ENCODE results near the gene ANXA11. TPM values are rescaled to one million over a fixed set of nuclear protein-coding genes. Genes with fewer than 3 reads are reported as not detected.

Gene ANXA11
- total and polyA plus RNA-seq, 2 of the 4 experiments (the other 2 are of a cell fraction) = 39.4 to 109 TPM

DNA sequence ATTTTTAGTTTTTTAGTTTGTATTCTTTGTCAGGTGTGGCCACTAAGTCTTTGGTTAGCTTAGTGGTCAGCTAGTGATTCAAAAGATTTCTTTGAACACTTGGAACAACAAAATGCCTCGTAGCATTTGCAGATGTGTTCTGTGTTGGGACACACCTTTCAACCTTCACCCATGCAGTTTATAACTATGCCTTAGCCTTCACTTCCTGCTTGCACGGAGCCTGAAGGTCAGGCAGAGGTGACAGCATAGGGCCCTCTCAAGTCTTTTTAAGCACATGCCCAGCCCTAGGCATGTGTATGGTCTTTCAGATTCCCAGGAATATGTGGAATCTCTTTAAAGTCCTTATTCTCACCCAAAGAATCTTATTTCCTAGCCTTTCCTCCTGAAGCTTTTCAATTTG lies 55.2 kb downstream of the ANXA11 start:
- Histone ChIP-seq H3K36me3 (ENCODE audit: control insufficient read depth, insufficient read depth, low read length) (peaks cover 34% of the 10 kb centered on the region), H3K4me3 (ENCODE audit: insufficient read depth, low read depth, low read length) (no peak overlapping the region), H3K23ac (ENCODE audit: low read depth, low read length) (no peak overlapping the region), H2AK9ac (replicated peaks; ENCODE audit: low read depth, low read length, poor library complexity) (no peak overlapping the region), H3K18ac (ENCODE audit: low read depth, low read length) (no peak overlapping the region), H4K8ac (ENCODE audit: low read depth in 2 of 2, low read length in 2 of 2) (no peak overlapping the region), H2AFZ (replicated peaks; ENCODE audit: low read length, poor library complexity) (no peak overlapping the region), H4K91ac (ENCODE audit: insufficient read depth, low read depth, low read length) (peak overlapping the region; percentile 6; the same call in 1 of the 2 replicates), H2BK5ac (ENCODE audit: low read depth, low read length, poor library complexity, severe bottlenecking) (no peak overlapping the region), H3K14ac (replicated peaks; ENCODE audit: low read depth, low read length) (no peak overlapping the region), H3K4ac (ENCODE audit: low read depth, low read length) (no peak overlapping the region), H2BK20ac (ENCODE audit: low read depth, low read length) (no peak overlapping the region), H4K20me1 (ENCODE audit: insufficient read depth, low read length) (peaks cover 7% of the 10 kb centered on the region), H3K9me3 (ENCODE audit: control insufficient read depth, insufficient read depth, low read length) (no peaks in the 10 kb centered on the region), H2AK5ac (ENCODE audit: low read depth, low read length) (no peak overlapping the region), H3K79me1 (ENCODE audit: low read depth in 1 of 2, low read length in 2 of 2) (peaks cover 18 to 39% of the 10 kb centered on the region in 2 experiments), H3K27ac (ENCODE audit: insufficient read depth, low read length) (no peak overlapping the region), H3K9me1 (ENCODE audit: insufficient read depth, low read length) (peaks cover 25% of the 10 kb centered on the region), H3K27me3 (ENCODE audit: control insufficient read depth, insufficient read depth, low read length) (no peaks in the 10 kb centered on the region), H3K9ac (ENCODE audit: low read depth, low read length) (no peak overlapping the region), H4K5ac (ENCODE audit: low read depth, low read length) (no peak overlapping the region), H3K4me1 (ENCODE audit: control insufficient read depth, insufficient read depth, low read length) (peaks cover 11% of the 10 kb centered on the region), H2BK120ac (ENCODE audit: low read depth, low read length) (no peak overlapping the region), H2BK15ac (ENCODE audit: low read depth, low read length) (no peak overlapping the region), H3K4me2 (ENCODE audit: low read depth, low read length) (no peak overlapping the region), H3K56ac (ENCODE audit: extremely low read depth, insufficient read depth, low read length) (no peak overlapping the region)
- BruUV-seq (replicated peaks) = no TSS peak
- dilution Hi-C loops (cut with HindIII; ENCODE audit: low sequenced_read_pairs, unreplicated experiment) = no loop called here
- DNase-seq (no peak), ATAC-seq (ENCODE audit: low read depth) (no peak)
- ChIA-PET POLR2A (ENCODE audit: unreplicated experiment) (interaction anchor here (0.6 kb wide), 1 partner anchor 263 kb away, joined by 3 read pairs; no protein-coding TSS in a partner anchor), CTCF (interaction anchor here (0.9 kb wide), 1 partner anchor 18 kb away, joined by 4 read pairs; no protein-coding TSS in a partner anchor)
- intact Hi-C loops (cut with micrococcal nuclease) = no loop called here
- in situ Hi-C loops (cut with MboI; ENCODE audit: low sequenced_read_pairs) = loop anchor here (10.0 to 25.0 kb wide), 2 partner anchors 55 to 312 kb away; partner anchors contain the start of genes ANXA11 and TSPAN14
- WGBS, 2 experiments (ENCODE audit: extremely low coverage in 2 of 2, insufficient read length in 1 of 2) = no CpG with 5 or more reads among the region's 2 CpGs
- no peak for TF ChIP-seq FOS (IDR thresholded peaks at IDR 0.05; ENCODE audit: low read depth, low read length)
- TF ChIP-seq MXI1 (IDR thresholded peaks at IDR 0.05; ENCODE audit: borderline replicate concordance, low read depth, low read length) = no peak
- TF ChIP-seq MAFK (IDR thresholded peaks at IDR 0.05; ENCODE audit: low read depth, low read length) = no peak
- TF ChIP-seq POLR2A (IDR thresholded peaks at IDR 0.05; ENCODE audit: low read depth, low read length) = no peak
- TF ChIP-seq RCOR1 (IDR thresholded peaks at IDR 0.05; ENCODE audit: insufficient replicate concordance, low read length) = no peak
- no peak for TF ChIP-seq ELK1 (IDR thresholded peaks at IDR 0.05; ENCODE audit: borderline replicate concordance, low read depth, low read length)
- no peak for TF ChIP-seq CEBPB (IDR thresholded peaks at IDR 0.05; ENCODE audit: low read depth, low read length)
- no peak for TF ChIP-seq RFX5 (IDR thresholded peaks at IDR 0.05; ENCODE audit: low read depth, low read length)
- no peak for TF ChIP-seq RAD21 (IDR thresholded peaks at IDR 0.05; ENCODE audit: low read length)
- TF ChIP-seq BHLHE40 (IDR thresholded peaks at IDR 0.05; ENCODE audit: low read depth, low read length) = no peak
- TF ChIP-seq SMC3 (IDR thresholded peaks at IDR 0.05; ENCODE audit: low read depth, low read length) = no peak
- no peak for TF ChIP-seq MAZ (IDR thresholded peaks at IDR 0.05; ENCODE audit: borderline replicate concordance, low read depth, low read length)
- no peak for TF ChIP-seq NFE2L2 (IDR thresholded peaks at IDR 0.05; ENCODE audit: low read depth, low read length)
- no peak for TF ChIP-seq CTCF (conservative IDR thresholded peaks at IDR 0.05; ENCODE audit: low read depth, low read length)
